ENCODE results near the gene C7orf57.
"Not testable (repeated sequence)": the region's sequence is repeated elsewhere in the genome, so short reads cannot be mapped to it uniquely, and the experiment has no call there.

DNA sequence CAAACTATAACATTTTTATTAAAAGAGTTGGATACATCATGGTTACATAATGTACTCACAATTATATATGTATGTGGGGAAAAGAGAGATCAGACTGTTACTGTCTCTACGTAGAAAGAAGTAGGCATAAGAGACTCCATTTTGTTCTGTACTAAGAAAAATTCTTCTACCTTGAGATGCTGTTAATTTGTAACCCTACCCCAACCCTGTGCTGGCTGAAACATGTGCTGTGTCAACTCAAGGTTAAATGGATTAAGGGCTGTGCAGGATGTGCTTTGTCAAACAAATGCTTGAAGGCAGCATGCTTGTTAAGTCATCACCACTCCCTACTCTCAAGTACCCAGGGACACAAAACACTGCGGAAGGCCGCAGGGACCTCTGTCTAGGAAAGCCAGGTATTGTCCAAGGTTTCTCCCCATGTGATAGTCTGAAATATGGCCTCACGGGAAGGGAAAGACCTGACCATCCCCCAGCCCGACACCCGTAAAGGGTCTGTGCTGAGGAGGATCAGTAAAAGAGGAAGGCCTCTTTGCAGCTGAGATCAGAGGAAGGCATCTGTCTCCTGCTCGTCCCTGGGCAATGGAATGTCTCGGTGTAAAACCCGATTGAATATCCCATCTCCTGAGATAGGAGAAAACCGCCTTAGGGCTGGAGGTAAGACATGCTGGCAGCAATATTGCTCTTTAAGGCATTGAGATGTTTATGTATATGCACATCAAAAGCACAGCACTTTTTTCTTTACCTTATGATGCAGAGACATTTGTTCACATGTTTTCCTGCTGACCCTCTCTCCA is 45.5 kb upstream of the C7orf57 start:
- not testable (repeated sequence) for TF ChIP-seq POLR2A (IDR thresholded peaks at IDR 0.05; ENCODE audit: low read depth, low read length); MYC (IDR thresholded peaks at IDR 0.05; ENCODE audit: low read depth, low read length); POLR2AphosphoS5 (IDR thresholded peaks at IDR 0.05; ENCODE audit: insufficient read depth, low read depth, low read length); EZH2 (IDR thresholded peaks at IDR 0.05; ENCODE audit: borderline replicate concordance, low read depth, low read length, severe bottlenecking); GATA2 (IDR thresholded peaks at IDR 0.05; ENCODE audit: insufficient read depth, insufficient read length, low read depth, low read length); JUN (IDR thresholded peaks at IDR 0.05; ENCODE audit: borderline replicate concordance, insufficient read depth, insufficient read length, low read depth); FOS (IDR thresholded peaks at IDR 0.05; ENCODE audit: borderline replicate concordance, insufficient read depth, low read length)
- TF ChIP-seq, protein P1, sequence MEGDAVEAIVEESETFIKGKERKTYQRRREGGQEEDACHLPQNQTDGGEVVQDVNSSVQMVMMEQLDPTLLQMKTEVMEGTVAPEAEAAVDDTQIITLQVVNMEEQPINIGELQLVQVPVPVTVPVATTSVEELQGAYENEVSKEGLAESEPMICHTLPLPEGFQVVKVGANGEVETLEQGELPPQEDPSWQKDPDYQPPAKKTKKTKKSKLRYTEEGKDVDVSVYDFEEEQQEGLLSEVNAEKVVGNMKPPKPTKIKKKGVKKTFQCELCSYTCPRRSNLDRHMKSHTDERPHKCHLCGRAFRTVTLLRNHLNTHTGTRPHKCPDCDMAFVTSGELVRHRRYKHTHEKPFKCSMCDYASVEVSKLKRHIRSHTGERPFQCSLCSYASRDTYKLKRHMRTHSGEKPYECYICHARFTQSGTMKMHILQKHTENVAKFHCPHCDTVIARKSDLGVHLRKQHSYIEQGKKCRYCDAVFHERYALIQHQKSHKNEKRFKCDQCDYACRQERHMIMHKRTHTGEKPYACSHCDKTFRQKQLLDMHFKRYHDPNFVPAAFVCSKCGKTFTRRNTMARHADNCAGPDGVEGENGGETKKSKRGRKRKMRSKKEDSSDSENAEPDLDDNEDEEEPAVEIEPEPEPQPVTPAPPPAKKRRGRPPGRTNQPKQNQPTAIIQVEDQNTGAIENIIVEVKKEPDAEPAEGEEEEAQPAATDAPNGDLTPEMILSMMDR (IDR thresholded peaks at IDR 0.05; ENCODE audit: extremely low read depth in 1 of 2, insufficient read depth in 1 of 2, low read depth in 1 of 2, low read length in 2 of 2), result not testable (repeated sequence)
